GM12878 (cell line): ENCODE results near the gene KISS1R. TPM values are rescaled to one million over a fixed set of nuclear protein-coding genes. Genes with fewer than 3 reads are reported as not detected.

Experiments used
- CHD1 ChIP-seq: IDR thresholded peaks from 2 replicates; pipeline ENCODE4 v1.6.1; 2012; ENCODE audit warnings: low read depth, low read length, improper control_type of control experiment
- CREB1 ChIP-seq: IDR thresholded peaks from 2 replicates; pipeline ENCODE4 v1.6.1; 2012; ENCODE audit warnings: low read depth, mild to moderate bottlenecking, inconsistent platforms
- DPF2 ChIP-seq: fragments of 450-650 bp; IDR thresholded peaks from 2 replicates; pipeline ENCODE4 v1.6.1; 2017; ENCODE audit warnings: mild to moderate bottlenecking
- EED ChIP-seq: sonication (generic); IDR thresholded peaks from 2 replicates; pipeline ENCODE4 v1.6.1; 2016; ENCODE audit warnings: antibody characterized with exemption, low read depth
- HCFC1 ChIP-seq: fragments of 150-350 bp; IDR thresholded peaks from 2 replicates; pipeline ENCODE4 v1.6.1; 2014; ENCODE audit warnings: low read length
- HDGF ChIP-seq: fragments of 450-650 bp; IDR thresholded peaks from 2 replicates; pipeline ENCODE4 v1.6.1; 2016; ENCODE audit warnings: antibody characterized with exemption
- JUNB ChIP-seq: IDR thresholded peaks from 2 replicates; pipeline ENCODE4 v1.6.1; 2016; ENCODE audit warnings: antibody characterized with exemption, mild to moderate bottlenecking
- LARP7 ChIP-seq: fragments of 450-650 bp; IDR thresholded peaks from 2 replicates; pipeline ENCODE4 v1.6.1; 2017; ENCODE audit warnings: mild to moderate bottlenecking
- MEF2A ChIP-seq: IDR thresholded peaks from 2 replicates; pipeline ENCODE4 v1.6.1; 2011; ENCODE audit warnings: low read depth, mild to moderate bottlenecking, low read length, moderate library complexity; ENCODE audit not compliant: insufficient read depth
- MEF2B ChIP-seq: fragments of 450-650 bp; IDR thresholded peaks from 2 replicates; pipeline ENCODE4 v1.6.1; 2018; ENCODE audit warnings: mild to moderate bottlenecking, moderate library complexity; ENCODE audit not compliant: partially characterized antibody, poor library complexity, severe bottlenecking
- POLR2A ChIP-seq: IDR thresholded peaks from 2 replicates; pipeline ENCODE4 v1.6.1; 2011; ENCODE audit warnings: low read depth, mild to moderate bottlenecking, low read length
- POLR2AphosphoS5 ChIP-seq: IDR thresholded peaks from 2 replicates; pipeline ENCODE4 v1.6.1; 2011; ENCODE audit warnings: mild to moderate bottlenecking, low read length, inconsistent platforms
- POU2F2 ChIP-seq: IDR thresholded peaks from 3 replicates; pipeline ENCODE4 v1.6.1; 2011; ENCODE audit warnings: low read depth, mild to moderate bottlenecking, low read length, borderline replicate concordance
- RAD51 ChIP-seq: fragments of 450-650 bp; IDR thresholded peaks from 2 replicates; pipeline ENCODE4 v1.6.1; 2016; ENCODE audit warnings: moderate library complexity, mild to moderate bottlenecking, inconsistent platforms
- RB1 ChIP-seq: fragments of 450-650 bp; formaldehyde crosslinking; IDR thresholded peaks from 2 replicates; pipeline ENCODE4 v1.6.1; 2017; ENCODE audit warnings: mild to moderate bottlenecking, borderline replicate concordance
- RUNX3 ChIP-seq: IDR thresholded peaks from 2 replicates; pipeline ENCODE4 v1.6.1; 2012; ENCODE audit warnings: low read length, inconsistent platforms
- SMARCA5 ChIP-seq: fragments of 450-650 bp; IDR thresholded peaks from 2 replicates; pipeline ENCODE4 v1.6.1; 2017; ENCODE audit warnings: mild to moderate bottlenecking
- SP1 ChIP-seq: IDR thresholded peaks from one replicate; pipeline ENCODE4 v1.6.1; 2011; ENCODE audit warnings: low read depth, low read length
- SREBF1 ChIP-seq: IDR thresholded peaks from 2 replicates; pipeline ENCODE4 v1.6.1; 2012; ENCODE audit warnings: mild to moderate bottlenecking, low read length
- SUPT20H ChIP-seq: IDR thresholded peaks from 2 replicates; pipeline ENCODE4 v1.6.1; 2011; ENCODE audit warnings: low read depth, mild to moderate bottlenecking, low read length, moderate library complexity, borderline replicate concordance; ENCODE audit not compliant: control insufficient read depth
- WRNIP1 ChIP-seq: IDR thresholded peaks from 2 replicates; pipeline ENCODE4 v1.6.1; 2011; ENCODE audit warnings: low read depth, low read length, improper control_type of control experiment, borderline replicate concordance
- polyA plus RNA-seq, 11 experiments: library from polyadenylated mRNA; depleted of rRNA in 4 of 11; unstranded in 6 of 11; stranded (reverse) in 5 of 11; fragments of >200 nt; fragmentation: Nextera tagmentation in 4 of 11; fragmentation: Illumina TruSeq in 1 of 11; extraction: Ambion mirVana in 4 of 11; extraction: Trizol in 1 of 11; gene quantifications; 1 replicate in 1 of 11; 2 replicates in 10 of 11; pipeline versions ENCODE4 v1.2.1 to v1.2.3, GENCODE V29; 2011 to 2016; ENCODE audit warnings: inconsistent platforms in 2 of 11, missing spikeins in 2 of 11, low read depth in 1 of 11
- total RNA-seq, 4 experiments: library from RNA; depleted of rRNA in 3 of 4; stranded (reverse); fragments of >200 nt in 3 of 4; fragmentation: Illumina TruSeq in 1 of 4; extraction: Trizol in 1 of 4; gene quantifications; 2 replicates each; pipeline versions ENCODE4 v1.2.1 to v1.2.3, GENCODE V29; 2013 to 2021
- TF ChIP-seq, protein P1 (sequence below): fragments of 450-650 bp; IDR thresholded peaks from 2 replicates; pipeline ENCODE4 v1.6.1; 2016; ENCODE audit warnings: mild to moderate bottlenecking
- TF ChIP-seq, protein P2 (sequence below): IDR thresholded peaks from 2 replicates; pipeline ENCODE4 v1.6.1; 2011; ENCODE audit warnings: mild to moderate bottlenecking, low read depth, low read length, moderate library complexity; ENCODE audit not compliant: insufficient replicate concordance
- TF ChIP-seq, protein P3 (sequence below): IDR thresholded peaks from 2 replicates; pipeline ENCODE4 v1.6.1; 2012; ENCODE audit warnings: low read depth, low read length, improper control_type of control experiment
- TF ChIP-seq, protein P4 (sequence below), 3 experiments: IDR thresholded peaks in 2 of 3; conservative IDR thresholded peaks in 1 of 3; 2 replicates each; pipeline ENCODE4 v1.5.1; 2011; ENCODE audit warnings: low read depth in 3 of 3, low read length in 3 of 3, mild to moderate bottlenecking in 3 of 3, control low read depth in 2 of 3, moderate library complexity in 2 of 3, inconsistent platforms in 1 of 3, mixed read lengths in 1 of 3; ENCODE audit not compliant: control insufficient read depth in 2 of 3, insufficient read depth in 1 of 3; ENCODE audit errors: extremely low read depth in 1 of 3
- TF ChIP-seq, protein P5 (sequence below): fragments of 450-650 bp; IDR thresholded peaks from 2 replicates; pipeline ENCODE4 v1.6.1; 2016; ENCODE audit warnings: mild to moderate bottlenecking

Gene KISS1R
- total and polyA plus RNA-seq, 10 of the 15 experiments (the other 5 are each of a cell fraction or from before 2014, with no cell fraction given), result 0.13 to 2.7 (median 1.4) TPM; not detected in 3

DNA sequence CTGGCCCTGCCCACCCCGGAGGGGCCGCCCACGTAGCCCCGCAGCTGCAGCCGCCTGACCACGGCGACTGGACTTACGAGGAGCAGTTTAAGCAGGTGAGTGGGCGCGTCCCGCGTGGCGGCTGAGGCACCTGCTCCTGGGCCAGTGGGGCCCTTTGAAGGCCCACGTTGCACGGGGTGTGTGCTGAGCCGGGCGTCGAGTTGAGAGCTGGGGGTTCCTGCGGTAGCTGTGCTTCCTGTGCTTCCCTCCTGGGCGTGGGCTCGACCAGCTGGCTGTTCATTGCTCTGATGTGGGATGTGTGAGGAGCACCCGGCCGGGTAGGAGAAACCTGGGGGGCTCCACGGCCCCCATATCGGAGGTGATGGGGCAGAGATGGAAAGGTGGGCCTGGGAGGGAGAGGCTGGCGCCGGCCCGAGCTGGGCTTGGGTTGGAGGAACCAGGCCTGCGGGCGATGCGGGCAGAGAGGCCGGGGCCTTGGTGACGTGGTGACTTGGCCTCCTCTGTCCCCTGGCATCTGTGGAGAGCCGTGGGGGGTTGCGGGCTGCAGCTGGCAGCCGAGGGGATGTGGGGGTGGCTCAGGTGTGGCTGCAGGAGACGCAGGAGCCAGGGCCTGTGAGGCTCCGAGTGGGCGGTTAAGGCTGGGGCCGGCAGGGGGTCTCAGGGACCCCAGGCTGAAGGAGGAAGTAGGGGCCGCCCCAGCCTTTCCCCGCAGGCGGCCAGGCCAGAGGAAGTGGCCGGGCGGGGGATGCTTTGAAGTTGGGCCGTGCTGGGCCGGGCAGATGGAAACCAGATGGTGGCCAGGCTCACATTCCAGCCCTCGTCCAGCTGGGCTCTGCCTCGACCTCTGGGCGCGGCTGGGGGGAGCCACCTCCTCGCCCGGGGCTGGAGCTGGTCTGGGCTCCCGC, 15.8 kb downstream of the KISS1R start (continued):
- peak; percentile 60 for TF ChIP-seq RUNX3
- TF ChIP-seq, protein P1, sequence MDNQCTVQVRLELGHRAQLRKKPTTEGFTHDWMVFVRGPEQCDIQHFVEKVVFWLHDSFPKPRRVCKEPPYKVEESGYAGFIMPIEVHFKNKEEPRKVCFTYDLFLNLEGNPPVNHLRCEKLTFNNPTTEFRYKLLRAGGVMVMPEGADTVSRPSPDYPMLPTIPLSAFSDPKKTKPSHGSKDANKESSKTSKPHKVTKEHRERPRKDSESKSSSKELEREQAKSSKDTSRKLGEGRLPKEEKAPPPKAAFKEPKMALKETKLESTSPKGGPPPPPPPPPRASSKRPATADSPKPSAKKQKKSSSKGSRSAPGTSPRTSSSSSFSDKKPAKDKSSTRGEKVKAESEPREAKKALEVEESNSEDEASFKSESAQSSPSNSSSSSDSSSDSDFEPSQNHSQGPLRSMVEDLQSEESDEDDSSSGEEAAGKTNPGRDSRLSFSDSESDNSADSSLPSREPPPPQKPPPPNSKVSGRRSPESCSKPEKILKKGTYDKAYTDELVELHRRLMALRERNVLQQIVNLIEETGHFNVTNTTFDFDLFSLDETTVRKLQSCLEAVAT, result no peak
- no peak for TF ChIP-seq LARP7
- TF ChIP-seq JUNB, result no peak
- TF ChIP-seq RB1, result no peak
- TF ChIP-seq SREBF1, result no peak
- no peak for TF ChIP-seq SP1
- TF ChIP-seq, protein P2, sequence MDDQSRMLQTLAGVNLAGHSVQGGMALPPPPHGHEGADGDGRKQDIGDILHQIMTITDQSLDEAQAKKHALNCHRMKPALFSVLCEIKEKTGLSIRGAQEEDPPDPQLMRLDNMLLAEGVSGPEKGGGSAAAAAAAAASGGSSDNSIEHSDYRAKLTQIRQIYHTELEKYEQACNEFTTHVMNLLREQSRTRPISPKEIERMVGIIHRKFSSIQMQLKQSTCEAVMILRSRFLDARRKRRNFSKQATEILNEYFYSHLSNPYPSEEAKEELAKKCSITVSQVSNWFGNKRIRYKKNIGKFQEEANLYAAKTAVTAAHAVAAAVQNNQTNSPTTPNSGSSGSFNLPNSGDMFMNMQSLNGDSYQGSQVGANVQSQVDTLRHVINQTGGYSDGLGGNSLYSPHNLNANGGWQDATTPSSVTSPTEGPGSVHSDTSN, result no peak
- TF ChIP-seq, protein P3, sequence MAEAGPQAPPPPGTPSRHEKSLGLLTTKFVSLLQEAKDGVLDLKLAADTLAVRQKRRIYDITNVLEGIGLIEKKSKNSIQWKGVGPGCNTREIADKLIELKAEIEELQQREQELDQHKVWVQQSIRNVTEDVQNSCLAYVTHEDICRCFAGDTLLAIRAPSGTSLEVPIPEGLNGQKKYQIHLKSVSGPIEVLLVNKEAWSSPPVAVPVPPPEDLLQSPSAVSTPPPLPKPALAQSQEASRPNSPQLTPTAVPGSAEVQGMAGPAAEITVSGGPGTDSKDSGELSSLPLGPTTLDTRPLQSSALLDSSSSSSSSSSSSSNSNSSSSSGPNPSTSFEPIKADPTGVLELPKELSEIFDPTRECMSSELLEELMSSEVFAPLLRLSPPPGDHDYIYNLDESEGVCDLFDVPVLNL, result no peak
- TF ChIP-seq SMARCA5, result no peak
- TF ChIP-seq RAD51, result no peak
- 0 out of 2 replicates have a peak, but pooled peaks have one; percentile 13 for TF ChIP-seq EED
- 0 out of 2 replicates have a peak, but pooled peaks have one; percentile 30 for TF ChIP-seq CREB1
- peak; percentile 70 for TF ChIP-seq POLR2A
- TF ChIP-seq MEF2B, result peak; percentile 54
- no peak for TF ChIP-seq SUPT20H
- TF ChIP-seq CHD1, result no peak
- TF ChIP-seq HDGF, result peak; percentile 76; the same call in 1 of the 2 replicates
- TF ChIP-seq DPF2, result peak; percentile 85
- TF ChIP-seq, protein P4, sequence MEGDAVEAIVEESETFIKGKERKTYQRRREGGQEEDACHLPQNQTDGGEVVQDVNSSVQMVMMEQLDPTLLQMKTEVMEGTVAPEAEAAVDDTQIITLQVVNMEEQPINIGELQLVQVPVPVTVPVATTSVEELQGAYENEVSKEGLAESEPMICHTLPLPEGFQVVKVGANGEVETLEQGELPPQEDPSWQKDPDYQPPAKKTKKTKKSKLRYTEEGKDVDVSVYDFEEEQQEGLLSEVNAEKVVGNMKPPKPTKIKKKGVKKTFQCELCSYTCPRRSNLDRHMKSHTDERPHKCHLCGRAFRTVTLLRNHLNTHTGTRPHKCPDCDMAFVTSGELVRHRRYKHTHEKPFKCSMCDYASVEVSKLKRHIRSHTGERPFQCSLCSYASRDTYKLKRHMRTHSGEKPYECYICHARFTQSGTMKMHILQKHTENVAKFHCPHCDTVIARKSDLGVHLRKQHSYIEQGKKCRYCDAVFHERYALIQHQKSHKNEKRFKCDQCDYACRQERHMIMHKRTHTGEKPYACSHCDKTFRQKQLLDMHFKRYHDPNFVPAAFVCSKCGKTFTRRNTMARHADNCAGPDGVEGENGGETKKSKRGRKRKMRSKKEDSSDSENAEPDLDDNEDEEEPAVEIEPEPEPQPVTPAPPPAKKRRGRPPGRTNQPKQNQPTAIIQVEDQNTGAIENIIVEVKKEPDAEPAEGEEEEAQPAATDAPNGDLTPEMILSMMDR (IDR thresholded peaks at IDR 0.05 in 2 of 3, conservative IDR thresholded peaks at IDR 0.05 in 1 of 3; ENCODE audit: control insufficient read depth in 2 of 3, extremely low read depth in 1 of 3, insufficient read depth in 1 of 3, low read depth in 3 of 3, low read length in 3 of 3), result no peak
- TF ChIP-seq MEF2A, result no peak
- TF ChIP-seq POLR2AphosphoS5, result peak; percentile 62; the same call in 1 of the 2 replicates
- TF ChIP-seq HCFC1, result no peak
- no peak for TF ChIP-seq WRNIP1
- TF ChIP-seq, protein P5, sequence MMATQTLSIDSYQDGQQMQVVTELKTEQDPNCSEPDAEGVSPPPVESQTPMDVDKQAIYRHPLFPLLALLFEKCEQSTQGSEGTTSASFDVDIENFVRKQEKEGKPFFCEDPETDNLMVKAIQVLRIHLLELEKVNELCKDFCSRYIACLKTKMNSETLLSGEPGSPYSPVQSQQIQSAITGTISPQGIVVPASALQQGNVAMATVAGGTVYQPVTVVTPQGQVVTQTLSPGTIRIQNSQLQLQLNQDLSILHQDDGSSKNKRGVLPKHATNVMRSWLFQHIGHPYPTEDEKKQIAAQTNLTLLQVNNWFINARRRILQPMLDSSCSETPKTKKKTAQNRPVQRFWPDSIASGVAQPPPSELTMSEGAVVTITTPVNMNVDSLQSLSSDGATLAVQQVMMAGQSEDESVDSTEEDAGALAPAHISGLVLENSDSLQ, result no peak
- TF ChIP-seq POU2F2, result peak; percentile 26; the same call in 1 of the 3 replicates
